Measurements from ENCODE around the gene IMMP2L. TPM values are rescaled to one million over a fixed set of nuclear protein-coding genes. Genes with fewer than 3 reads are reported as not detected.
A peak's percentile ranks its signal among the peaks of the same experiment; 100 is the strongest.

The IMMP2L gene
- total RNA-seq, 2 experiments from 2014 or later, result 15.8 to 25.8 TPM

DNA sequence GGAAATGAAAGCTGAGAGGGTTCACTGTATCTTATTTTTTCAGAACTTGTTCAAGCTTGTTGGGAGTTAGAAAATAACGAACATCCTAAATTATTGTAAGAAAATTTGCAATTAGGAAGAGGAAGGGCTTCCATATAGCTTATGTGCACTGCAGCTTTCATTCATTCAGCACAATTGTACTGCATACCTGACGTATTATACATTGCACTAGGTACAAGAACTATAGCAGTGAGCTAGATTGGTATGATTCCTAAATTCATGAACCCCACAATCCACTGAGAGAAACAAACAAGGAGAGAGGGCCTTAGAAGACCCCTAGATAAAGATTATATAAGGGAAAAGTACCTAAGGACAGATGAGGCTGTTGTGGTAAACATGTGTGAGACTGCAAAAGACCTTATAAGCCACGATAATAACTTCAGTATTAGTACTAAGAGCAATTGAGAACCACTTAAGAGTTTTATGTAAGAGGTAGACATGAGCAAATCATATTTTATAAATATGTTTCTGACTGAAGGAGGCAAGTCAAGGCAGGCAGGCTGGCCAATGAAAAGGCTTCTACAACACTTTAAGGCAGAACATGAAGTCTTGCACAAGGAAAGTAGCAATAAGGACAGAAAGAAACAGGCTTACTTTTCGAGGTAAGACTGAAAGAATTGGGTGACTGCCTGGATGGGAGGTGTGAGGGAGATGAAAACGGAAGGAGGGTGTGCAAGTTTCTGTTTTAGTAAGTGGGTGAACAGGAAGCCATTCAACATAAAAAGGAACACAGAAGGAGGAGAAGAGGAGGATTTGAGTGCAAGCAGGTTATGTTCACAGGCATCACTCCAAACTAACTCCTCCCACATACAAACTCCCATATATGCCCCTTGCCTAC is 549.3 kb downstream of the IMMP2L start:
- CTCF ChIA-PET, result interaction anchor here (0.8 to 2.7 kb wide), 6 partner anchors 12 to 82 kb away, joined by 3 to 7 read pairs (median 3); no protein-coding TSS in a partner anchor
- peaks cover 70% of the 10 kb centered on the region for H3K4me1 Mint-ChIP-seq

DNA sequence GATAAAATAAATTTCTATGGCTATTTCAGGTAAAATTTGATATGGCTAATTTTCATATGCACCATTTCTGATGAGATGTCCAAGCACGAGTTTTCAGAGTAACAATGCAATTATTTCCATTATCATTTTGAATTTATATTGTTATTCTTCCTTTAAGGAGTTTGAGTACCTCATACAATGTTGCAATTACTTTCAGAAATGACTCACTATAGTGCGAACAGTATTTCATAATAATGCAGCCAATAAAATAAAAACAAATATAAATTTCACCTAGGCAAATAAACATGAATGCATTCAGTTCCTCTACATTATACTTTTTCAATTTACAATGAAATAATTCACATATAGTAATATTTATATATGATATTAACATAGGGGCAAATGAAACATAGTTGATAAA is 550.1 kb downstream of the IMMP2L start:
- H3K4me1 Mint-ChIP-seq, result peaks cover 62% of the 10 kb centered on the region
- DNase-seq (no peak), ATAC-seq (no peak)
- no peaks in the 10 kb centered on the region for H3K9me3 Mint-ChIP-seq (ENCODE audit: low read depth)
- intact Hi-C loops (cut with DNase I, micrococcal nuclease), result loop anchor here (2.0 to 5.0 kb wide), 5 partner anchors 35 to 1439 kb away; partner anchors contain the start of genes IFRD1 (in 1 of the 2) and IMMP2L (in 1 of the 2)
- CTCF ChIA-PET, result interaction anchor here (0.8 to 2.7 kb wide), 7 partner anchors 9 to 83 kb away, joined by 3 to 7 read pairs (median 3); no protein-coding TSS in a partner anchor
- POLR2A ChIA-PET, result interaction anchor here (1.2 kb wide), 1 partner anchor 79 kb away, joined by 6 read pairs; the partner anchor contains the start of gene LRRN3
- H3K36me3 Mint-ChIP-seq (ENCODE audit: low read depth), result peaks cover 3% of the 10 kb centered on the region
- no peaks in the 10 kb centered on the region for H3K27me3 Mint-ChIP-seq
- H3K4me3 Mint-ChIP-seq, result no peak overlapping the region
- peak overlapping the region; percentile 81 for H3K27ac Mint-ChIP-seq

More for the DNA sequence above, 549.3 kb downstream of the IMMP2L start:
- Mint-ChIP-seq H3K36me3 (ENCODE audit: low read depth) (peaks cover 3% of the 10 kb centered on the region), H3K9me3 (ENCODE audit: low read depth) (no peaks in the 10 kb centered on the region), H3K4me3 (peak overlapping the region; percentile 53), H3K27me3 (no peaks in the 10 kb centered on the region), H3K27ac (peak overlapping the region; percentile 85)
- peak; percentile 81 for ATAC-seq
- POLR2A ChIA-PET, result interaction anchor here (0.6 kb wide), 1 partner anchor 12 kb away, joined by 3 read pairs; no protein-coding TSS in a partner anchor
- intact Hi-C loops (cut with DNase I, micrococcal nuclease), result loop anchor here (1.0 to 5.0 kb wide), 8 partner anchors 12 to 1438 kb away; partner anchors contain the start of genes IFRD1 (in 1 of the 2) and IMMP2L (in 1 of the 2)
- peak; percentile 57 for DNase-seq

DNA sequence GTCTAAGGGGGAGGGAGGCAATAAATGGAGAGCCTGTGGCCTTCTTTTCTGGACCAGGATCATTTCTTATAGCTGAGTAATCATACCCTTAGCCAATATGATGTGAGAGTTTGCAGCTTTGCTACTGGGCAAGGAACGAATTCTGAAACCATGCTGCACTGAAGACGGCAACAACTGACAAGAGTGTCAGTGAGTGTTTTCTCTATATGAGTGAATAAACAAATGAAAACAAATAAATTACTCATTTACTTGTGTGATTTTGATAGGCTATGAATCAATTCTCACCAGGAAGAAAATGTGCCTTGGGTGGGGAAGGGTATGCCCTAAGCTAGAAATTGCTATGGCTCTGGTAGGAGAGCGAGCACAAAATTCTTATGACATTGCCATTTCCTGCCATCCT is 550.8 kb downstream of the IMMP2L start:
- intact Hi-C loops (cut with DNase I, micrococcal nuclease), result loop anchor here (5.0 kb wide), 2 partner anchors 34 to 551 kb away; partner anchors contain the start of gene IMMP2L (in 1 of the 2)
- H3K36me3 Mint-ChIP-seq (ENCODE audit: low read depth), result peaks cover 3% of the 10 kb centered on the region
- ChIA-PET CTCF (interaction anchor here (0.7 to 2.7 kb wide), 6 partner anchors 9 to 87 kb away, joined by 3 to 7 read pairs (median 4); no protein-coding TSS in a partner anchor), POLR2A (interaction anchor here (1.2 kb wide), 1 partner anchor 80 kb away, joined by 6 read pairs; the partner anchor contains the start of gene LRRN3)
- peak; percentile 67 for ATAC-seq
- peak overlapping the region; percentile 50 for H3K4me3 Mint-ChIP-seq
- H3K9me3 Mint-ChIP-seq (ENCODE audit: low read depth), result no peaks in the 10 kb centered on the region
- H3K27ac Mint-ChIP-seq, result peak overlapping the region; percentile 81
- peak; percentile 49 for DNase-seq
- peaks cover 60% of the 10 kb centered on the region for H3K4me1 Mint-ChIP-seq
- no peaks in the 10 kb centered on the region for H3K27me3 Mint-ChIP-seq

DNA sequence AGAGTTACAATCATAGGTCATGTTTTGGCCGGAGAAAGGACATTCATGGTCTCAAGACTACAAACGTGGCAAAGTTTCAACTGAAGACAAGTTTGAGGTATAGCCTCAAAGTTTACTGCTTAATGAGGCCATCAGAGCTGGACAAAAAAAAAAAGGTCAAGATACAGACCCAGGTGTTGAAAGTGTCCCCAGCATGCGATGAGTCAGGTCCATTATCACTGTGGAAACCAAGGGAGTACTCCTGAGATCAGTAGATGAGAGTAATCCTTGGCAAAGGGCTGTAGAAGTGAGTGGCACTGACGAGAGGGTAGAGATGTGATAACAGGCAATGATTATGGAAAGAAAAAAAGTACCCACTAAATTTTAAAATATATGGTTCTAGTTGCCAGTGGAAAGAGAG is 551.5 kb downstream of the IMMP2L start:
- peaks cover 3% of the 10 kb centered on the region for H3K36me3 Mint-ChIP-seq (ENCODE audit: low read depth)
- no peak for ATAC-seq
- CTCF ChIA-PET, result interaction anchor here (0.8 to 2.7 kb wide), 6 partner anchors 14 to 127 kb away, joined by 3 to 7 read pairs (median 4); no protein-coding TSS in a partner anchor
- H3K4me1 Mint-ChIP-seq, result peaks cover 56% of the 10 kb centered on the region
- POLR2A ChIA-PET, result interaction anchor here (1.2 kb wide), 1 partner anchor 81 kb away, joined by 6 read pairs; the partner anchor contains the start of gene LRRN3
- H3K9me3 Mint-ChIP-seq (ENCODE audit: low read depth), result no peaks in the 10 kb centered on the region
- intact Hi-C loops (cut with DNase I, micrococcal nuclease), result loop anchor here (5.0 kb wide), 2 partner anchors 33 to 552 kb away; partner anchors contain the start of gene IMMP2L (in 1 of the 2)
- peak; percentile 19 for DNase-seq
- H3K27ac Mint-ChIP-seq, result peak overlapping the region; percentile 81
- H3K4me3 Mint-ChIP-seq, result no peak overlapping the region
- H3K27me3 Mint-ChIP-seq, result no peaks in the 10 kb centered on the region

DNA sequence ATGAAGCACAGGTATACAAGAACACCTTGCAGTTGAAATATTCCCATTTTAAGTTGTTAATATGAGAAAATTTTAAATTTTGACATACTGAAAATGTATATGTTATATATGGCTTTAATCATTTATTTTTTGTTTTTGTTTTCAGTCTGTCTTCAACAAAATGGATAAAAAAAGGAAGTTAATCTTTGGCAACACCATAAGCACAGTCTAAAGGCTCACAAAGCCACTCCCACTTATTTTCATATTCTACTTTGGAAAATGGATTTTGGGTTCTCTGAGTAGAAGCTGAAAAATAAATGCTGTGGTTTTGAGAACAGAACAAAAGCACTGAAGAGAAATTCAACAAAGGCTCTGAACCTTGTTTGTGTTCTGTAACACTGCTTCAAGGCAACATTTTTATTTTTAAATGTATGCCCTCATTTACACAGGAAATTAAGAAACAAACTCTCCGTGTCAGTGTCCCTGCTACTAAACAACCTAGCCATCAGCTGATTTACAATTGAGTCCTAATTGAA is 552.7 kb downstream of the IMMP2L start:
- H3K27ac Mint-ChIP-seq, result peak overlapping the region; percentile 71
- H3K27me3 Mint-ChIP-seq, result no peaks in the 10 kb centered on the region
- intact Hi-C loops (cut with DNase I, micrococcal nuclease), result loop anchor here (5.0 kb wide), 2 partner anchors 32 to 553 kb away; partner anchors contain the start of gene IMMP2L (in 1 of the 2)
- ATAC-seq (no peak), DNase-seq (no peak)
- H3K4me3 Mint-ChIP-seq, result no peak overlapping the region
- H3K4me1 Mint-ChIP-seq, result peaks cover 45% of the 10 kb centered on the region
- no peaks in the 10 kb centered on the region for H3K9me3 Mint-ChIP-seq (ENCODE audit: low read depth)
- ChIA-PET POLR2A (no interaction called here), CTCF (interaction anchor here (0.7 to 1.7 kb wide), 2 partner anchors 19 to 128 kb away, joined by 3 to 4 read pairs; no protein-coding TSS in a partner anchor)
- peaks cover 3% of the 10 kb centered on the region for H3K36me3 Mint-ChIP-seq (ENCODE audit: low read depth)

DNA sequence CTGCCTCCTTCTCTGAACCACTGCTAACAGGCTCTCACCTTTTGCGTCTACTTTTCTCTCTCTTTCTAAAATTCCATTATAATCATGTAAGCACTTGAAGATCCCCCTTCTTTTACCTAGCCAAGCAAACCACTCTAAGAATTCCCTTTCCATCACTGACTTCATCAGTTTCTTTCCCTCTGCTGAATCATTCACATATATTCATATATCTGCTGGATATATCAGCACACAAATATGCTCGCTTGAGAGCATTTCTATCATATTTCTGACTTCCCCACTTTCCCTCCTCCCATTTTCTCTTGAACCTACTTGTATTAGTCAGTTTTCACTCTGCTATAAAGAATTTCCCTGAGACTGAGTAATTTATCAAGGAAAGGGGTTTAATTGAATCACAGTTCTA is 555.6 kb downstream of the IMMP2L start:
- H3K27me3 Mint-ChIP-seq, result no peaks in the 10 kb centered on the region
- ATAC-seq (no peak), DNase-seq (no peak)
- H3K4me1 Mint-ChIP-seq, result peaks cover 39% of the 10 kb centered on the region
- intact Hi-C loops (cut with DNase I, micrococcal nuclease), result no loop called here
- ChIA-PET POLR2A (no interaction called here), CTCF (no interaction called here)
- H3K36me3 Mint-ChIP-seq (ENCODE audit: low read depth), result peaks cover 3% of the 10 kb centered on the region
- no peaks in the 10 kb centered on the region for H3K9me3 Mint-ChIP-seq (ENCODE audit: low read depth)
- no peak overlapping the region for H3K27ac Mint-ChIP-seq
- no peak overlapping the region for H3K4me3 Mint-ChIP-seq

DNA sequence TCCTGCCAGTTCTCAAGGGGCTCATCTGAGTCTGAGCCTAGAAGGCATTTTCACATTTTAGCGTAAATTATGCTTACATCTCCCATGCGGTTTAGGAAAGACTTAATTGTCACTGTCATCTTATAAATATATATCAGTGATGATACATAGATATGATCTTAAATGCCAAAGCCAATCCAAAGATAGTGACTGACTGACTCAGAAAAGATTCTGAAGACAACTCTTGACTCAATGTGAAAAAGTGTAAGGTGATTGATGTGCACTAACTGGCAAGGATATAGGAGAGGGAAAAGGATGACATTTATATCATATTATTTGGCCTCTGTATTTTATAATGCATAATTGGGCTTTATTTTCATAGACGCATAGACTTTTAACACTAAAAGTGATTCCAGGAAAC is 556.3 kb downstream of the IMMP2L start:
- peaks cover 2% of the 10 kb centered on the region for H3K36me3 Mint-ChIP-seq (ENCODE audit: low read depth)
- ChIA-PET POLR2A (interaction anchor here (0.7 kb wide), 1 partner anchor 19 kb away, joined by 3 read pairs; no protein-coding TSS in a partner anchor), CTCF (no interaction called here)
- ATAC-seq (peak; percentile 63), DNase-seq (no peak)
- peaks cover 34% of the 10 kb centered on the region for H3K4me1 Mint-ChIP-seq
- intact Hi-C loops (cut with DNase I, micrococcal nuclease), result no loop called here
- H3K4me3 Mint-ChIP-seq, result no peak overlapping the region
- no peak overlapping the region for H3K27ac Mint-ChIP-seq
- H3K9me3 Mint-ChIP-seq (ENCODE audit: low read depth), result no peaks in the 10 kb centered on the region
- no peaks in the 10 kb centered on the region for H3K27me3 Mint-ChIP-seq

DNA sequence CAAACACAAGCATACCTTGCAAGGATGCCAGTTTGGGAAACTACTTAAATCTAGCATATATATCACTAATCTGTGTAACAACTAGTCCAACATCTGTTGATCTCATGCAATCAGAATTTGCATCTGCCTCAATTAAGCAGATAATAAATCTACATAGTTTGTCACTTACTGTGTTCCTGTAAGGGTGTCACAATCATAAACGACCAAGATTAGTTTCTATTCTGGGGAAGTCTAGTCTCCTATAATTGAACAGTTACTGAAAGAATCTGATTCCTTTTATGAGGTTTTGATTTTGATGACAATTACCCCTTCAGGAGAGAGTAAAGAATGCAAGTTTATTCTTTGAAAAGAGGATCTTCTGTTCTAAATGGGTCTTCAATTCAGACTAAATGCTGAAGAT is 556.8 kb downstream of the IMMP2L start:
- POLR2A ChIA-PET, result interaction anchor here (0.7 kb wide), 1 partner anchor 19 kb away, joined by 3 read pairs; no protein-coding TSS in a partner anchor

DNA sequence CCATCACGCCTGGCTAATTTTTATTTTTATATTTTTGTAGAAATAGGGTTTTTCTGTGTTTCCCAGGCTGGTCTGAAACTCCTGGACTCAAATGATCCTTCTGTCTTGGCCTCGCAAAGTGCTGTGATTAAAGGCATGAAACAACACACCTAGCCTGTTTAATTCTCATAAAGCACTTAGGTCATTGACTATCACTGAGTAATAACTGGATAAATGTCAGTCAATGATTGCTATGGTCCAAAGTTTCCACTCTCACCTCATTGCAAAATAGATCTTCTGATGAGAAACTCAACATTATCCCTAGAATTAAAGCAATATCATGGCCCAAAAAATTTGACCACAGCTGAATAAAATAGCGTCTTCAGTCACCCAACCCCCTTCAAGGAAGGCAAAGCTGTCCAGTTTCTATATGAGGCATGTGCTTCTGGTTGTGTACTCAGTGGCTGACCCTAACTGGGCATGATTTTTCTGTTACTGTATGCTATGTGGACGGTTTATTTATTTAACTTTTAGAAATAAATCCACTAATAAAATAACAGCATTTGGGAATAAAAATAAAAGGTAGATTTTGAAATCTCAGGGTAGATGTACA is 557.9 kb downstream of the IMMP2L start:
- ChIA-PET POLR2A (no interaction called here), CTCF (no interaction called here)
- Mint-ChIP-seq H3K9me3 (ENCODE audit: low read depth) (no peaks in the 10 kb centered on the region), H3K36me3 (ENCODE audit: low read depth) (peaks cover 5% of the 10 kb centered on the region), H3K27me3 (no peaks in the 10 kb centered on the region), H3K4me1 (peaks cover 19% of the 10 kb centered on the region), H3K27ac (peak overlapping the region; percentile 19), H3K4me3 (no peak overlapping the region)
- ATAC-seq (peak; percentile 41), DNase-seq (no peak)
- intact Hi-C loops (cut with DNase I, micrococcal nuclease), result no loop called here

More for the DNA sequence above, 556.8 kb downstream of the IMMP2L start:
- Mint-ChIP-seq H3K4me1 (peaks cover 28% of the 10 kb centered on the region), H3K9me3 (ENCODE audit: low read depth) (no peaks in the 10 kb centered on the region), H3K36me3 (ENCODE audit: low read depth) (peaks cover 2% of the 10 kb centered on the region), H3K27me3 (no peaks in the 10 kb centered on the region), H3K4me3 (no peak overlapping the region), H3K27ac (no peak overlapping the region)
- DNase-seq, result no peak
- intact Hi-C loops (cut with DNase I, micrococcal nuclease), result no loop called here
- ATAC-seq, result peak; percentile 13
- CTCF ChIA-PET, result interaction anchor here (0.7 kb wide), 1 partner anchor 30 kb away, joined by 3 read pairs; no protein-coding TSS in a partner anchor

DNA sequence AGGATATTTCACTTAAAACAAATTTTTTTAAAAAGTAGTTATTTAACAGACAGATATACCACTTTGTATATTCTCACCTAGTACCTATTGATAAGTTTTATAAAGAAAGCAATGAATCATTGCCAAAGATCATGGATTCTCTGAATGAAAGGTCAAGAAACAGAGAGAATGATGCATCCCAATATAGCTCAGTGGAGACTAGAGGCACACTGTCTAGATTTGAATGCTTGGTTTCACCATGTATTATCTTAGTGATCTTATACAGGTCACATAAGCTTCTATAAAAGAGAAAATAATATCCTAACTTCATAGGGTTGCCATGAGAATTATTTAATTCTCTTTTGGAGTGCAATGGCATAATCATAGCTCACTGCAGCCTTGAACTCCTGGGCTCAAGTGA is 558.4 kb downstream of the IMMP2L start:
- Mint-ChIP-seq H3K27me3 (no peaks in the 10 kb centered on the region), H3K27ac (no peak overlapping the region), H3K36me3 (ENCODE audit: low read depth) (peaks cover 9% of the 10 kb centered on the region), H3K4me1 (peaks cover 19% of the 10 kb centered on the region), H3K9me3 (ENCODE audit: low read depth) (no peaks in the 10 kb centered on the region), H3K4me3 (no peak overlapping the region)
- intact Hi-C loops (cut with DNase I, micrococcal nuclease), result no loop called here
- ChIA-PET POLR2A (no interaction called here), CTCF (no interaction called here)
- ATAC-seq (peak; percentile 71), DNase-seq (no peak)
